Kidney glomerular epithelial cell (primary cell): Measurements from ENCODE around the gene SMIM8.

ENCODE experiments used
- DNase-seq: peaks from one replicate; lab custom pipeline; 2025; lab: John Stamatoyannopoulos, UW

Gene SMIM8

GRCh38 chr6:87391334-87391733, 68.9 kb downstream of the SMIM8 start:
- peak; percentile 31 for DNase-seq
